ENCODE data around the gene ITPKC.

DNA sequence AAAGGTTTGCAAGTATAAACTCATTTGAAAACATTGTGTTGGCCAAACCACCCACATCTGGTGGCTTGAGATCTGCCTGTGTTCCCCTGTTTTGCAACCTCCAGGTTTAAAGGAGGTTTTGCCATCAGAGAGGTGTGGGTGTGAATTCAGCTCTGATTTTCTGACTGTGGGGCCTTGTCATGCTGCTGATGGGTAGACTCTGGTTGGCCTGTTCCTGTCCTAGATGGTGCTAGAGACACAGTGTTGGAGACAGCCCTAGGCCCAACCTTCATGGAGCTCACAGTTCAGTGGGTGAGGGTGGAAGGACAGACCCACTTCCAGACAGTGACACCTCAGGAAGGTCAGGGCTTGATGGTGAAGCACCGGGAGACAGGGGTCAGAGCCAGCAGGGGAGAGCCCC, 68.6 kb downstream of the ITPKC start:
- TF ChIP-seq POLR2A (IDR thresholded peaks at IDR 0.05; ENCODE audit: low read depth, low read length): no peak
- no peak for TF ChIP-seq POLR2AphosphoS5 (IDR thresholded peaks at IDR 0.05; ENCODE audit: low read depth, low read length)
- no peak for TF ChIP-seq TAF1 (IDR thresholded peaks at IDR 0.05; ENCODE audit: borderline replicate concordance, low read depth, low read length)

Measured in GM12892 (cell line).